ENCODE data around the gene MAP3K10. TPM values are rescaled to one million over a fixed set of nuclear protein-coding genes. Genes with fewer than 3 reads are reported as not detected.
A peak's percentile ranks its signal among the peaks of the same experiment; 100 is the strongest.

Gene MAP3K10
- total and polyA plus RNA-seq, 7 experiments from 2014 or later, result 0.09 to 31.5 (median 22.5) TPM

GRCh38 chr19:40178756-40179155 is 12.5 kb upstream of the MAP3K10 start:
- H3K4me1 ChIP-seq (ENCODE audit: control insufficient read depth in 2 of 2, insufficient read depth in 2 of 2, low read length in 2 of 2), result no peaks in the 10 kb centered on the region
- no peaks in the 10 kb centered on the region for H3K9me3 ChIP-seq (ENCODE audit: control insufficient read depth in 2 of 3, low read length in 3 of 3)
- H3K36me3 ChIP-seq (ENCODE audit: control insufficient read depth in 2 of 3, insufficient read depth in 3 of 3, low read length in 3 of 3), result no peaks in the 10 kb centered on the region
- Mint-ChIP-seq H3K27ac (peak overlapping the region in 1 of 9 donors; percentile 63), H3K9me3 (peaks cover 0 to 1% (median 0%) of the 10 kb centered on the region in 11 donors), H3K4me3 (no peak overlapping the region), H3K27me3 (peaks cover 0 to 14% (median 11%) of the 10 kb centered on the region in 5 donors), H3K4me1 (no peaks in the 10 kb centered on the region), H3K36me3 (peaks cover 0 to 4% (median 0%) of the 10 kb centered on the region in 5 donors)
- H3K27me3 ChIP-seq (ENCODE audit: control insufficient read depth in 2 of 2, insufficient read depth in 2 of 2, low read length in 2 of 2), result no peaks in the 10 kb centered on the region
- ATAC-seq, result no peak
- ChIA-PET CTCF (no interaction called here), POLR2A (no interaction called here)
- no peak overlapping the region for H3K27ac ChIP-seq (ENCODE audit: low read depth, low read length)
- DNase-seq, result no peak
- intact Hi-C loops (cut with micrococcal nuclease), result no loop called here
- no peak overlapping the region for H3K4me3 ChIP-seq (ENCODE audit: low read length)

DNA sequence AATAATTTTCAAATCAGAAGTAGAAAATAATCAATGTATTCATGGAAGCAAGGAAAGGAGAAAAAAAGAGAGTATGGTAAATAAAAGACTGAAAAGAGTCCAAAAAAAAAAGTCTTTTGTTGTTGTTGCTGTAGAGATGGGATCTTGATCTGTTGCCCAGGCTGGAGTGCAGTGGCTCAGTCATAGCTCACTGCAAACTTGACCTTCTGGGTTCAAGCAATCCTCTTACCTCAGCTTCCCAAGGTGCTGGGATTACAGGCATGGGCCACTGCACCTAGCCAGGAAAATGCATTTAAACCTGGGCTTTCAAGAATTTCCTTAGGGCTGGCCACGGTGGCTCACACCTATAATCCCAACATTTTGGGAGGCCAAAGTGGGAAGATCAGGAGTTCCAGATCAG is 7.0 kb upstream of the MAP3K10 start:
- H3K4me3 Mint-ChIP-seq, result no peak overlapping the region
- no peaks in the 10 kb centered on the region for H3K27me3 ChIP-seq (ENCODE audit: control insufficient read depth in 2 of 2, insufficient read depth in 2 of 2, low read length in 2 of 2)
- no peaks in the 10 kb centered on the region for H3K36me3 ChIP-seq (ENCODE audit: control insufficient read depth in 2 of 3, insufficient read depth in 3 of 3, low read length in 3 of 3)
- H3K9me3 Mint-ChIP-seq, result no peaks in the 10 kb centered on the region
- ATAC-seq (no peak), DNase-seq (no peak)
- no peaks in the 10 kb centered on the region for H3K4me1 ChIP-seq (ENCODE audit: control insufficient read depth in 2 of 2, insufficient read depth in 2 of 2, low read length in 2 of 2)
- peaks cover 0 to 2% (median 0%) of the 10 kb centered on the region in 7 donors for H3K4me1 Mint-ChIP-seq
- no peak overlapping the region for H3K27ac ChIP-seq (ENCODE audit: low read depth, low read length)
- H3K27ac Mint-ChIP-seq, result no peak overlapping the region
- peaks cover 0 to 11% (median 7%) of the 10 kb centered on the region in 5 donors for H3K27me3 Mint-ChIP-seq
- intact Hi-C loops (cut with micrococcal nuclease), result no loop called here
- CTCF ChIA-PET, result no interaction called here
- H3K4me3 ChIP-seq (ENCODE audit: low read length), result no peak overlapping the region
- H3K9me3 ChIP-seq (ENCODE audit: control insufficient read depth in 2 of 3, low read length in 3 of 3), result no peaks in the 10 kb centered on the region
- no peaks in the 10 kb centered on the region for H3K36me3 Mint-ChIP-seq
- POLR2A ChIA-PET, result interaction anchor here (0.7 kb wide), 1 partner anchor 10 kb away, joined by 3 read pairs; no protein-coding TSS in a partner anchor

GRCh38 chr19:40191836-40192646 is 815 bp downstream of the MAP3K10 start:
- H3K27me3 Mint-ChIP-seq, result no peaks in the 10 kb centered on the region
- no peaks in the 10 kb centered on the region for H3K27me3 ChIP-seq (ENCODE audit: control insufficient read depth in 2 of 2, insufficient read depth in 2 of 2, low read length in 2 of 2)
- H3K36me3 ChIP-seq (ENCODE audit: control insufficient read depth in 2 of 3, insufficient read depth in 3 of 3, low read length in 3 of 3), result peaks cover 0 to 5% (median 0%) of the 10 kb centered on the region in 3 experiments
- intact Hi-C loops (cut with micrococcal nuclease), result loop anchor here (1.0 to 5.0 kb wide), 8 partner anchors 30 to 367 kb away; partner anchors contain the start of genes AKT2 (in 2 of the 2), PSMC4 (in 2 of the 2), C19orf47 (in 1 of the 2) and FBL (in 1 of the 2)
- peak overlapping the region; percentile 27 for H3K4me3 ChIP-seq (ENCODE audit: low read length)
- H3K4me1 Mint-ChIP-seq, result peaks cover 14 to 39% (median 30%) of the 10 kb centered on the region in 7 donors
- DNase-seq, result peak in 3 of 9 donors; percentile 12 to 50 (median 19)
- ATAC-seq, result peak; percentile 15
- peaks cover 5 to 10% of the 10 kb centered on the region in 2 donors for H3K4me1 ChIP-seq (ENCODE audit: control insufficient read depth in 2 of 2, insufficient read depth in 2 of 2, low read length in 2 of 2)
- H3K36me3 Mint-ChIP-seq, result peaks cover 0 to 4% (median 0%) of the 10 kb centered on the region in 5 donors
- no peaks in the 10 kb centered on the region for H3K9me3 ChIP-seq (ENCODE audit: control insufficient read depth in 2 of 3, low read length in 3 of 3)
- no peaks in the 10 kb centered on the region for H3K9me3 Mint-ChIP-seq
- CTCF ChIA-PET, result no interaction called here
- POLR2A ChIA-PET, result interaction anchor here (1.0 kb wide), 1 partner anchor 102 kb away, joined by 3 read pairs; the partner anchor contains the start of gene ZNF780A
- peak overlapping the region in 3 of 9 donors; percentile 38 to 76 (median 67) for H3K27ac Mint-ChIP-seq
- peak overlapping the region; percentile 33 to 84 (median 71) for H3K4me3 Mint-ChIP-seq
- H3K27ac ChIP-seq (ENCODE audit: low read depth, low read length), result peak overlapping the region; percentile 86

DNA sequence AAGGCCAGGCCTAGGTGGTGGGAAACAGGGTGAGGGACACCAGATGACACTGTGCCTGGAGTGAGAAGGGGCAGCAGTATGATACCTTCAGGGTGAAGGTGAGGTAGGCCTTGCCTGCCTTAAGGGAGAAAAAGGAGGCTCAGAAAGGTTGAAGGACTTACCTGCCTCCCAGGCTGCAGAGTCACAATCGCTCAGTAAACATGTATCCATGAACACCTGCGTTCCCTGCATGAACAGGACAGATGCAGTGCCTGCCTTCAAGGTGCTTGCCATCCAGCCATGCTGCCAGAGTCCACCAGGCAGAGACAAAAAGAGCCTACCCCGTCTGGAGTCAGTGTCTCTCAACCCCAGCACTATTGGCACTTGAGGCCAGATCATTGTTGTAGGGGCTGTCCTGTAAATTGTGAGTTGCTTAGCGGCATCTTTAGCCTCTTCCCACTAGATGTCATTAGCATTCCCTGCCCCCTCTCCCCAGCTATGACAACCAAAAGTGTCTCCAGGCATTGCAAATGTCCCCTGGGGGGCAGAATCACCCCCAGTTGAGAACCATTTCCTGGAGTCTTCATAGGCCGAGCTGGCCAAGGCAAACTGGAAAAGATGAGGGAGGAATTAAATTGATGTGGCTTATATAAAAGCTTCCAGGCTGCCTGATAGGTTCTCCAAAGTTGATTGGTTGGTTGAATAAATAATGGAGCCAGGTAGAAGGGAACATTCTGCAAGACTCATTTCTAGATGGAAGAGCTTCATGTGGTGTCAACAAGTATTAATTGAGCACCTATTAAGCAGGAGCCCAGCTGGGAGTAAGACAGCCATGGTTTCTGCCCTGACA is 1.7 kb downstream of the MAP3K10 start:
- ChIA-PET POLR2A (no interaction called here), CTCF (interaction anchor here (0.6 kb wide), 1 partner anchor 425 kb away, joined by 5 read pairs; no protein-coding TSS in a partner anchor)
- peak overlapping the region; percentile 33 to 84 (median 71) for H3K4me3 Mint-ChIP-seq

GRCh38 chr19:40193587-40193849 is 2.3 kb downstream of the MAP3K10 start:
- no peaks in the 10 kb centered on the region for H3K27me3 ChIP-seq (ENCODE audit: control insufficient read depth in 2 of 2, insufficient read depth in 2 of 2, low read length in 2 of 2)
- no peak for ATAC-seq
- H3K27ac Mint-ChIP-seq, result peak overlapping the region in 2 of 9 donors; percentile 38 to 43
- no peak overlapping the region for H3K27ac ChIP-seq (ENCODE audit: low read depth, low read length)
- CTCF ChIA-PET, result interaction anchor here (0.6 kb wide), 1 partner anchor 426 kb away, joined by 5 read pairs; no protein-coding TSS in a partner anchor
- no peaks in the 10 kb centered on the region for H3K27me3 Mint-ChIP-seq
- H3K4me1 Mint-ChIP-seq, result peaks cover 14 to 39% (median 30%) of the 10 kb centered on the region in 7 donors
- POLR2A ChIA-PET, result no interaction called here
- H3K4me3 Mint-ChIP-seq, result peak overlapping the region in 8 of 10 donors; percentile 4 to 84 (median 32)
- H3K9me3 Mint-ChIP-seq, result no peaks in the 10 kb centered on the region
- H3K4me3 ChIP-seq (ENCODE audit: low read length), result no peak overlapping the region
- peaks cover 0 to 5% (median 0%) of the 10 kb centered on the region in 3 experiments for H3K36me3 ChIP-seq (ENCODE audit: control insufficient read depth in 2 of 3, insufficient read depth in 3 of 3, low read length in 3 of 3)
- no peak for DNase-seq
- peaks cover 0 to 7% (median 0%) of the 10 kb centered on the region in 5 donors for H3K36me3 Mint-ChIP-seq
- H3K9me3 ChIP-seq (ENCODE audit: control insufficient read depth in 2 of 3, low read length in 3 of 3), result no peaks in the 10 kb centered on the region
- peaks cover 5 to 10% of the 10 kb centered on the region in 2 donors for H3K4me1 ChIP-seq (ENCODE audit: control insufficient read depth in 2 of 2, insufficient read depth in 2 of 2, low read length in 2 of 2)
- intact Hi-C loops (cut with micrococcal nuclease), result loop anchor here in 1 of 2 donors (5.0 kb wide), 1 partner anchor 346 kb away; the partner anchor contains the start of gene FBL

More for the DNA sequence above, 1.7 kb downstream of the MAP3K10 start:
- peak overlapping the region; percentile 27 for H3K4me3 ChIP-seq (ENCODE audit: low read length)
- ATAC-seq, result no peak
- H3K9me3 ChIP-seq (ENCODE audit: control insufficient read depth in 2 of 3, low read length in 3 of 3), result no peaks in the 10 kb centered on the region
- H3K4me1 Mint-ChIP-seq, result peaks cover 14 to 39% (median 30%) of the 10 kb centered on the region in 7 donors
- H3K27me3 Mint-ChIP-seq, result no peaks in the 10 kb centered on the region
- intact Hi-C loops (cut with micrococcal nuclease), result loop anchor here in 1 of 2 donors (5.0 kb wide), 1 partner anchor 346 kb away; the partner anchor contains the start of gene FBL
- DNase-seq, result no peak
- H3K9me3 Mint-ChIP-seq, result no peaks in the 10 kb centered on the region
- H3K27ac Mint-ChIP-seq, result peak overlapping the region in 3 of 9 donors; percentile 36 to 67 (median 54)
- H3K27ac ChIP-seq (ENCODE audit: low read depth, low read length), result no peak overlapping the region
- peaks cover 5 to 10% of the 10 kb centered on the region in 2 donors for H3K4me1 ChIP-seq (ENCODE audit: control insufficient read depth in 2 of 2, insufficient read depth in 2 of 2, low read length in 2 of 2)
- H3K36me3 ChIP-seq (ENCODE audit: control insufficient read depth in 2 of 3, insufficient read depth in 3 of 3, low read length in 3 of 3), result peaks cover 0 to 5% (median 0%) of the 10 kb centered on the region in 3 experiments
- H3K27me3 ChIP-seq (ENCODE audit: control insufficient read depth in 2 of 2, insufficient read depth in 2 of 2, low read length in 2 of 2), result no peaks in the 10 kb centered on the region
- H3K36me3 Mint-ChIP-seq, result peaks cover 0 to 6% (median 0%) of the 10 kb centered on the region in 5 donors

GRCh38 chr19:40198272-40198990 is 7.2 kb downstream of the MAP3K10 start:
- Mint-ChIP-seq H3K36me3 (peaks cover 0 to 25% (median 4%) of the 10 kb centered on the region in 5 donors), H3K27ac (no peak overlapping the region), H3K9me3 (no peaks in the 10 kb centered on the region), H3K27me3 (no peaks in the 10 kb centered on the region), H3K4me1 (peaks cover 9 to 19% (median 15%) of the 10 kb centered on the region in 7 donors), H3K4me3 (no peak overlapping the region)
- no peaks in the 10 kb centered on the region for H3K9me3 ChIP-seq (ENCODE audit: control insufficient read depth in 2 of 3, low read length in 3 of 3)
- H3K36me3 ChIP-seq (ENCODE audit: control insufficient read depth in 2 of 3, insufficient read depth in 3 of 3, low read length in 3 of 3), result peaks cover 0 to 4% (median 0%) of the 10 kb centered on the region in 3 experiments
- H3K4me1 ChIP-seq (ENCODE audit: control insufficient read depth in 2 of 2, insufficient read depth in 2 of 2, low read length in 2 of 2), result no peaks in the 10 kb centered on the region
- no peaks in the 10 kb centered on the region for H3K27me3 ChIP-seq (ENCODE audit: control insufficient read depth in 2 of 2, insufficient read depth in 2 of 2, low read length in 2 of 2)
- DNase-seq (no peak), ATAC-seq (no peak)
- H3K27ac ChIP-seq (ENCODE audit: low read depth, low read length), result no peak overlapping the region
- no peak overlapping the region for H3K4me3 ChIP-seq (ENCODE audit: low read length)
- POLR2A ChIA-PET, result no interaction called here
- CTCF ChIA-PET, result interaction anchor here (0.6 kb wide), 1 partner anchor 107 kb away, joined by 3 read pairs; no protein-coding TSS in a partner anchor
- intact Hi-C loops (cut with micrococcal nuclease), result no loop called here
